GM19240 (cell line): ENCODE measurements around the gene KRAS.

Source experiments
- DNase-seq: peaks from one replicate; pipeline ENCODE4 v3.0.0; 2011; ENCODE audit warnings: low spot score; ENCODE audit not compliant: insufficient read length

The KRAS gene

GRCh38 chr12:25195056-25195971 lies 55.4 kb downstream of the KRAS start, which contains the start of the genes DNAI7 and ETFRF1:
Gene DNAI7 (minus strand): TSS chr12:25195160. CDS start chr12:25195078, 82 bp downstream.
Gene ETFRF1 (plus strand): TSS chr12:25195237. CDS start chr12:25203957, 8,720 bp downstream.
- DNase-seq = peak; percentile 56

- no peak for DNase-seq
These were observed 56.0 kb downstream of the KRAS start for GRCh38 chr12:25194722-25195055.

GRCh38 chr12:25194214-25194613 lies 56.5 kb downstream of the KRAS start:
- no peak for DNase-seq

GRCh38 chr12:25190793-25191192 lies 59.9 kb downstream of the KRAS start:
- DNase-seq = no peak

GRCh38 chr12:25189656-25190055 lies 61.1 kb downstream of the KRAS start:
- no peak for DNase-seq

- no peak for DNase-seq
These were observed 62.9 kb downstream of the KRAS start for GRCh38 chr12:25187781-25188180.

GRCh38 chr12:25186788-25187402 lies 63.8 kb downstream of the KRAS start:
- DNase-seq = no peak

- DNase-seq = no peak
These were observed 64.5 kb downstream of the KRAS start for GRCh38 chr12:25186038-25186787.

GRCh38 chr12:25184132-25184531 lies 66.6 kb downstream of the KRAS start:
- no peak for DNase-seq

GRCh38 chr12:25182765-25183164 lies 68.0 kb downstream of the KRAS start:
- no peak for DNase-seq

GRCh38 chr12:25162866-25163265 lies 87.9 kb downstream of the KRAS start:
- no peak for DNase-seq

GRCh38 chr12:25156061-25156460 lies 94.7 kb downstream of the KRAS start:
- DNase-seq = no peak

- peak; percentile 11 for DNase-seq
These were observed 95.6 kb downstream of the KRAS start for GRCh38 chr12:25155022-25155576.
